ENCODE data around the gene DAGLA.

DAGLA gene

DNA sequence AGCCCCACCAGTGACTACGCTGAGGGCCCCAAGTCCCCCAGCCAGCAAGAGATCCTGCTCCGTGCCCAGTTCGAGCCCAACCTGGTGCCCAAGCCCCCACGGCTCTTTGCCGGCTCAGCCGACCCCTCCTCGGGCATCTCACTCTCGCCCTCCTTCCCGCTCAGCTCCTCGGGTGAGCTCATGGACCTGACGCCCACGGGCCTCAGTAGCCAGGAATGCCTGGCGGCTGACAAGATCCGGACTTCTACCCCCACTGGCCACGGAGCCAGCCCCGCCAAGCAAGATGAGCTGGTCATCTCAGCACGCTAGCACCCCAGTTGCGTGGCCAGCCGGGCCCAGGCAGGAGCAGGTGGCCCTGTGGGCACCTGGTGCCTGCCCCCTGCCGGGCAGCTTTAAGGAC, 64.0 kb downstream of the DAGLA start:
- Histone ChIP-seq H2AFZ (ENCODE audit: low read depth, low read length, severe bottlenecking) (no peak overlapping the region), H3K4me3 (ENCODE audit: insufficient read depth, low read length, poor library complexity, severe bottlenecking) (no peak overlapping the region), H3K36me3 (ENCODE audit: low read length) (no peaks in the 10 kb centered on the region), H3K79me2 (ENCODE audit: insufficient read depth, low read length) (no peaks in the 10 kb centered on the region), H3K27ac (ENCODE audit: low read depth, low read length) (no peak overlapping the region), H3F3A (ENCODE audit: insufficient read depth) (no peaks in the 10 kb centered on the region), H3K9me2 (replicated peaks; ENCODE audit: insufficient read depth, low read length) (no peaks in the 10 kb centered on the region), H3K4me2 (ENCODE audit: low read depth, low read length, poor library complexity, severe bottlenecking) (no peak overlapping the region), H4K20me1 (ENCODE audit: low read depth, low read length) (no peaks in the 10 kb centered on the region), H3K27me3 (ENCODE audit: low read length) (no peaks in the 10 kb centered on the region), H3K9me3 (ENCODE audit: insufficient read depth, low read length) (no peaks in the 10 kb centered on the region), H3K9ac (ENCODE audit: low read length) (no peak overlapping the region)
- TF ChIP-seq, protein P1, sequence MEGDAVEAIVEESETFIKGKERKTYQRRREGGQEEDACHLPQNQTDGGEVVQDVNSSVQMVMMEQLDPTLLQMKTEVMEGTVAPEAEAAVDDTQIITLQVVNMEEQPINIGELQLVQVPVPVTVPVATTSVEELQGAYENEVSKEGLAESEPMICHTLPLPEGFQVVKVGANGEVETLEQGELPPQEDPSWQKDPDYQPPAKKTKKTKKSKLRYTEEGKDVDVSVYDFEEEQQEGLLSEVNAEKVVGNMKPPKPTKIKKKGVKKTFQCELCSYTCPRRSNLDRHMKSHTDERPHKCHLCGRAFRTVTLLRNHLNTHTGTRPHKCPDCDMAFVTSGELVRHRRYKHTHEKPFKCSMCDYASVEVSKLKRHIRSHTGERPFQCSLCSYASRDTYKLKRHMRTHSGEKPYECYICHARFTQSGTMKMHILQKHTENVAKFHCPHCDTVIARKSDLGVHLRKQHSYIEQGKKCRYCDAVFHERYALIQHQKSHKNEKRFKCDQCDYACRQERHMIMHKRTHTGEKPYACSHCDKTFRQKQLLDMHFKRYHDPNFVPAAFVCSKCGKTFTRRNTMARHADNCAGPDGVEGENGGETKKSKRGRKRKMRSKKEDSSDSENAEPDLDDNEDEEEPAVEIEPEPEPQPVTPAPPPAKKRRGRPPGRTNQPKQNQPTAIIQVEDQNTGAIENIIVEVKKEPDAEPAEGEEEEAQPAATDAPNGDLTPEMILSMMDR (IDR thresholded peaks at IDR 0.05; ENCODE audit: insufficient read depth, low read length, poor library complexity, severe bottlenecking) = no peak
- TF ChIP-seq EZH2phosphoT487 (conservative IDR thresholded peaks at IDR 0.05; ENCODE audit: low read length) = no peak

DNA sequence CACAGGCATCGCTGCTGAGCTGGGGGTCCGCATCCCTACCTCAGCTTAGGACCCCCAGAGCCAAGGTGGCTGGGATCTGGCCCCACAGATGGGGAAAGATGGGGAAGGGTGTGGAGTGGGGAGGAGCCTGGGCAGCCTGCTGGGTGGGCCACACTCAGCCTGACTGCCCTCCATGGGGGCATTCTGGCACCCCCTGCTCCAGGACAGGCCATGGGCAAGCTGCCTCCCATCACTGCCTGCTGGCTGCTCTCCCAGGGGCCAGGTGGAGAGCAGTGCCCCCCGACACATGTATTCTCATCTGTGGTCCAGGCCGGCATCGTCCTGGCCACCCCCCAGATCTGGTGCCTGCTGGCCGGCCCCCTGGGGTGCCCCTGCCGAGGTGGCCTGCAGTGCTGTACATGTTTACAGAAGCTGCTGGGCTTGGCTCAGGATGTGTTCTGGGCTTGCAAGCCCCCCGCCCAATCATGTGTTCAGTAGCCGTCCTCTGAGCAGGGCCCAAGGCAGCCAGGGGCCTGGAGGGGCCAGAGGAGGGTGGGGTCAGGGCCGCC, 64.5 kb downstream of the DAGLA start:
- H4K20me1 ChIP-seq (ENCODE audit: low read depth, low read length) = no peaks in the 10 kb centered on the region
- H3K4me3 ChIP-seq (ENCODE audit: insufficient read depth, low read length, poor library complexity, severe bottlenecking) = no peak overlapping the region
- no peaks in the 10 kb centered on the region for H3F3A ChIP-seq (ENCODE audit: insufficient read depth)
- no peaks in the 10 kb centered on the region for H3K9me2 ChIP-seq (replicated peaks; ENCODE audit: insufficient read depth, low read length)
- H3K9me3 ChIP-seq (ENCODE audit: insufficient read depth, low read length) = no peaks in the 10 kb centered on the region
- no peak overlapping the region for H2AFZ ChIP-seq (ENCODE audit: low read depth, low read length, severe bottlenecking)
- H3K27ac ChIP-seq (ENCODE audit: low read depth, low read length) = no peak overlapping the region
- H3K79me2 ChIP-seq (ENCODE audit: insufficient read depth, low read length) = no peaks in the 10 kb centered on the region
- no peak overlapping the region for H3K9ac ChIP-seq (ENCODE audit: low read length)
- TF ChIP-seq, protein P1 (IDR thresholded peaks at IDR 0.05; ENCODE audit: insufficient read depth, low read length, poor library complexity, severe bottlenecking) = no peak
- no peak for TF ChIP-seq EZH2phosphoT487 (conservative IDR thresholded peaks at IDR 0.05; ENCODE audit: low read length)
- H3K36me3 ChIP-seq (ENCODE audit: low read length) = no peaks in the 10 kb centered on the region
- H3K4me2 ChIP-seq (ENCODE audit: low read depth, low read length, poor library complexity, severe bottlenecking) = no peak overlapping the region
- H3K27me3 ChIP-seq (ENCODE audit: low read length) = no peaks in the 10 kb centered on the region

DNA sequence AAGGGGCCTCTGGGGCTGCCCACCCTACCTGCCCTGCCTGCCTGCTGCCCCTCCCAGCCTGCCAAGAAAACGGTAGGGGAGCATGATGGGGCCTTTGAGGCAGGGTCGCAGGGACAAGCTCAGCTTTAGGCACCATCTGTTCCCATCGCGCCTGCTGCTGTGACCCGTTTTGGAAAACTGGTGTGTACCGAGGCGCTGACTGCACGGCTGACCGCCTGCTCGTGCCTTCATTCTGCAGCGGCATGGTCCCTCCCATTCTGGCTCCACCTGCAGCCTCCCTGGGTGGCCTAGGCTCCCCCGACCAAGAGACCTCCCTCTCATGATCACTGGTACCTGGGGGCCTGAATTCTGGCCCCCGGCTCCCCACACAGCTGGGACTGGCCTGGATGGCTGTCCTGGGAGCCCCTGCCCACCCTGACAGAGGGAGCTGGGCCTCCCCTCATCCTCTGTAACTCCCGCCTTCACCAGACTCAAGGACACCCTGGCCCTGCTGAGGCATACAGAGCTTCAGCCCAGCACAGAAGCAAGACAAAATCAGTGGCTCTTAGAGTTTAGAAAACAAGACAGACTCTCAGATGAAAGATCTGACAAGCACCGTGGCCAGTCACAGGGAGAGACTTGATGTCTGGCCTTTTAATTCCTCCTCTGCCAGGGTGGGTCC, 65.7 kb downstream of the DAGLA start:
- Histone ChIP-seq H3K9ac (ENCODE audit: low read length) (no peak overlapping the region), H3K4me2 (ENCODE audit: low read depth, low read length, poor library complexity, severe bottlenecking) (no peak overlapping the region), H3K9me3 (ENCODE audit: insufficient read depth, low read length) (no peaks in the 10 kb centered on the region), H3F3A (ENCODE audit: insufficient read depth) (no peaks in the 10 kb centered on the region), H4K20me1 (ENCODE audit: low read depth, low read length) (no peaks in the 10 kb centered on the region), H3K27ac (ENCODE audit: low read depth, low read length) (no peak overlapping the region), H3K36me3 (ENCODE audit: low read length) (no peaks in the 10 kb centered on the region), H3K9me2 (replicated peaks; ENCODE audit: insufficient read depth, low read length) (no peaks in the 10 kb centered on the region), H3K27me3 (ENCODE audit: low read length) (no peaks in the 10 kb centered on the region), H3K79me2 (ENCODE audit: insufficient read depth, low read length) (no peaks in the 10 kb centered on the region), H3K4me3 (ENCODE audit: insufficient read depth, low read length, poor library complexity, severe bottlenecking) (no peak overlapping the region), H2AFZ (ENCODE audit: low read depth, low read length, severe bottlenecking) (no peak overlapping the region)
- TF ChIP-seq EZH2phosphoT487 (conservative IDR thresholded peaks at IDR 0.05; ENCODE audit: low read length) = no peak
- TF ChIP-seq, protein P1 (IDR thresholded peaks at IDR 0.05; ENCODE audit: insufficient read depth, low read length, poor library complexity, severe bottlenecking) = no peak

Data from SU-DHL-6 (cell line).